ENCODE data around the gene TYK2. TPM values are rescaled to one million over a fixed set of nuclear protein-coding genes. Genes with fewer than 3 reads are reported as not detected.

TYK2 gene
- total and polyA plus RNA-seq, 2 of the 4 experiments (the other 2 are of a cell fraction) = 40.9 to 97.9 TPM

GRCh38 chr19:10418235-10418484 lies 37.8 kb upstream of the TYK2 start:
- Histone ChIP-seq H3K18ac (ENCODE audit: low read depth, low read length) (no peak overlapping the region), H2BK5ac (ENCODE audit: low read depth, low read length, poor library complexity, severe bottlenecking) (no peak overlapping the region), H4K8ac (ENCODE audit: low read depth in 2 of 2, low read length in 2 of 2) (no peak overlapping the region), H2BK20ac (ENCODE audit: low read depth, low read length) (no peak overlapping the region), H3K23ac (ENCODE audit: low read depth, low read length) (no peak overlapping the region), H3K56ac (ENCODE audit: extremely low read depth, insufficient read depth, low read length) (no peak overlapping the region), H3K9ac (ENCODE audit: low read depth, low read length) (no peak overlapping the region), H4K20me1 (ENCODE audit: insufficient read depth, low read length) (peaks cover 31% of the 10 kb centered on the region), H4K5ac (ENCODE audit: low read depth, low read length) (no peak overlapping the region), H3K4me1 (ENCODE audit: control insufficient read depth, insufficient read depth, low read length) (peaks cover 12% of the 10 kb centered on the region), H3K36me3 (ENCODE audit: control insufficient read depth, insufficient read depth, low read length) (no peaks in the 10 kb centered on the region), H3K79me1 (ENCODE audit: low read depth in 1 of 2, low read length in 2 of 2) (no peaks in the 10 kb centered on the region; a peak in 1 of 4 replicates), H2BK120ac (ENCODE audit: low read depth, low read length) (no peak overlapping the region), H4K91ac (ENCODE audit: insufficient read depth, low read depth, low read length) (no peak overlapping the region), H2BK15ac (ENCODE audit: low read depth, low read length) (no peak overlapping the region), H3K9me1 (ENCODE audit: insufficient read depth, low read length) (no peaks in the 10 kb centered on the region), H3K9me3 (ENCODE audit: control insufficient read depth, insufficient read depth, low read length) (no peaks in the 10 kb centered on the region), H3K27me3 (ENCODE audit: control insufficient read depth, insufficient read depth, low read length) (peaks cover 42% of the 10 kb centered on the region), H3K4me2 (ENCODE audit: low read depth, low read length) (no peak overlapping the region; the same call in 1 of the 2 replicates), H3K4me3 (ENCODE audit: insufficient read depth, low read depth, low read length) (no peak overlapping the region), H3K14ac (replicated peaks; ENCODE audit: low read depth, low read length) (no peak overlapping the region), H3K27ac (ENCODE audit: insufficient read depth, low read length) (no peak overlapping the region), H2AFZ (replicated peaks; ENCODE audit: low read length, poor library complexity) (peak overlapping the region; percentile 87), H3K4ac (ENCODE audit: low read depth, low read length) (no peak overlapping the region), H2AK9ac (replicated peaks; ENCODE audit: low read depth, low read length, poor library complexity) (peak overlapping the region; percentile 60), H2AK5ac (ENCODE audit: low read depth, low read length) (no peak overlapping the region)
- no peak for ATAC-seq (ENCODE audit: low read depth)
- TF ChIP-seq USF2 (IDR thresholded peaks at IDR 0.05; ENCODE audit: low read depth, low read length) = no peak
- no peak for TF ChIP-seq SMC3 (IDR thresholded peaks at IDR 0.05; ENCODE audit: low read depth, low read length)
- intact Hi-C loops (cut with micrococcal nuclease) (no loop called here), dilution Hi-C loops (cut with HindIII; ENCODE audit: low sequenced_read_pairs, unreplicated experiment) (no loop called here), in situ Hi-C loops (cut with MboI; ENCODE audit: low sequenced_read_pairs) (no loop called here)
- ChIA-PET POLR2A (ENCODE audit: unreplicated experiment) (interaction anchor here (0.5 kb wide), 1 partner anchor 76 kb away, joined by 3 read pairs; no protein-coding TSS in a partner anchor), CTCF (interaction anchor here (0.5 to 3.5 kb wide), 2 partner anchors 14 to 19 kb away, joined by 4 to 37 read pairs; partner anchors contain the start of gene CDC37)
- 0% methylated on average over 1 of the region's 3 CpGs; no CpG with 5 or more reads in 1 of the 2 experiments for WGBS, 2 experiments (ENCODE audit: extremely low coverage in 2 of 2, insufficient read length in 1 of 2)
- no TSS peak for BruUV-seq (replicated peaks)
- DNase-seq = no peak

Data from IMR-90 (cell line).